Coronary artery (tissue), 2 donors: ENCODE data around the gene DDX53.

ENCODE experiments used
- DNase-seq: peaks from one replicate; pipeline ENCODE4 v3.0.0-alpha.2; 2017; ENCODE audit warnings: low spot score
- H3K27ac ChIP-seq, 2 donors: fragments of 200-600 bp; sonication (generic); one replicate each; pipeline ENCODE4 v1.5.1; 2016 to 2019
- H3K4me3 ChIP-seq: fragments of 200-600 bp; sonication (generic); 2 replicates; pipeline ENCODE4 v1.5.1; 2016; ENCODE audit warnings: mild to moderate bottlenecking, moderate library complexity
- CTCF ChIP-seq: fragments of 200-600 bp; sonication (generic); IDR thresholded peaks from one replicate; pipeline ENCODE4 v1.5.1; 2019; ENCODE audit warnings: antibody characterized with exemption

The DDX53 gene

GRCh38 chrX:22999696-23000223 lies at the start of gene DDX53:
Gene DDX53 (plus strand): TSS chrX:22999960. CDS start chrX:23000058, 98 bp downstream.
- no peak for DNase-seq
- H3K27ac ChIP-seq = no peak within 1 kb of the TSS
- no peak within 1 kb of the TSS for H3K4me3 ChIP-seq
- no peak for TF ChIP-seq CTCF

- no peak overlapping the region for H3K4me3 ChIP-seq
- TF ChIP-seq CTCF = no peak
- DNase-seq = no peak
- H3K27ac ChIP-seq = no peak overlapping the region
These were observed 49.2 kb upstream of the DDX53 start for GRCh38 chrX:22950269-22951266.

- no peak for TF ChIP-seq CTCF
- Histone ChIP-seq H3K27ac (no peak overlapping the region), H3K4me3 (no peak overlapping the region)
- DNase-seq = no peak
These were observed 47.8 kb upstream of the DDX53 start for GRCh38 chrX:22952010-22952409.

- Histone ChIP-seq H3K4me3 (no peak overlapping the region), H3K27ac (no peak overlapping the region)
- no peak for DNase-seq
- no peak for TF ChIP-seq CTCF
These were observed 41.5 kb upstream of the DDX53 start for GRCh38 chrX:22958250-22958649.

- TF ChIP-seq CTCF = no peak
- no peak for DNase-seq
- no peak overlapping the region for H3K4me3 ChIP-seq
- no peak overlapping the region for H3K27ac ChIP-seq
These were observed 40.4 kb upstream of the DDX53 start for GRCh38 chrX:22959204-22959920.

GRCh38 chrX:22963196-22963595 lies 36.6 kb upstream of the DDX53 start:
- no peak overlapping the region for H3K27ac ChIP-seq
- H3K4me3 ChIP-seq = no peak overlapping the region
- DNase-seq = no peak
- TF ChIP-seq CTCF = no peak
